ENCODE data around the gene CHRDL2.

CHRDL2 gene

DNA sequence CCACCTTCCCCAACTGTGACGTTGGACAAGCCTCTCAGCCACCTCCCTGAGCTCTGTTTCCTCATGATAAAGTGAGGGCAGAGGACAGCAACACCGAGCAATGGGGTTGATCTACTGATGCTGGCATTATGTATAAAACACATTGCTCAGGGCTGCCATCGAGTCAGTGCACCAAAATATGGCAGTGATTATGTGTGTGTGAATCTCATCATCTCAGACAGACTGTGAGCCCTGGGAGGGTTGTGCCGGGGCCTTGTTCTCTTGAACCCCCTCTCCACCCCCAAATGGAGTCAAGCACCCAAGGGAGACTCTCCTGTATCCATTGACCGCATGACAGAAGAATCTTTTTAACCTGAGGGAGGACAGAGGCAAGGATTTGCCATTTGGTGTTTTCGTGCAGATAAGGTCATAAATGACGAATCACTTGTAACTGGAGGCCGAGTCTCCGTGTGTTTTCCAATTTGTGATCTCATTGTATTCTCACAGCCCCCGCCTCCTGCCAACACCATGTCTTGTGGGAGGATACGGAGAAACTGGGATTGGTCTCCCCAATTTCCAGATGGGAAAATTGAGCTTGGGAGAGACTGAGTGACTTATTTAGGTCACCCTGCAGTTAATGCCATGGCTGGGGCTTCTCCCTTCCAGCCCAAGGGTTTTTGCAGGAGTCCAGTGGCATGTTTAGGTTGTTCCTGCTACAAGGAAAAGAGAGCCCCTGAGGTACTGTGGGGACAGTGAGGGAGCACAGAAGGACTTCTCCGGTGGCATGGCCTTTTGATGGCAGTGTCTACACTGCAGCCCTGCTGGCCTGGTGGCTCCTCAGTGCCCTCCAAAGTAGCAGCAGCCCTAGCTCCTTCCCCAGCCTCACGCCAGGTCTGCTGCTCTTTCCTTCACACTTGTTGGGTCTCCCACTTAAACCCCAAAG, 52.4 kb downstream of the CHRDL2 start:
- ATAC-seq, result no peak
- TF ChIP-seq, protein P1, sequence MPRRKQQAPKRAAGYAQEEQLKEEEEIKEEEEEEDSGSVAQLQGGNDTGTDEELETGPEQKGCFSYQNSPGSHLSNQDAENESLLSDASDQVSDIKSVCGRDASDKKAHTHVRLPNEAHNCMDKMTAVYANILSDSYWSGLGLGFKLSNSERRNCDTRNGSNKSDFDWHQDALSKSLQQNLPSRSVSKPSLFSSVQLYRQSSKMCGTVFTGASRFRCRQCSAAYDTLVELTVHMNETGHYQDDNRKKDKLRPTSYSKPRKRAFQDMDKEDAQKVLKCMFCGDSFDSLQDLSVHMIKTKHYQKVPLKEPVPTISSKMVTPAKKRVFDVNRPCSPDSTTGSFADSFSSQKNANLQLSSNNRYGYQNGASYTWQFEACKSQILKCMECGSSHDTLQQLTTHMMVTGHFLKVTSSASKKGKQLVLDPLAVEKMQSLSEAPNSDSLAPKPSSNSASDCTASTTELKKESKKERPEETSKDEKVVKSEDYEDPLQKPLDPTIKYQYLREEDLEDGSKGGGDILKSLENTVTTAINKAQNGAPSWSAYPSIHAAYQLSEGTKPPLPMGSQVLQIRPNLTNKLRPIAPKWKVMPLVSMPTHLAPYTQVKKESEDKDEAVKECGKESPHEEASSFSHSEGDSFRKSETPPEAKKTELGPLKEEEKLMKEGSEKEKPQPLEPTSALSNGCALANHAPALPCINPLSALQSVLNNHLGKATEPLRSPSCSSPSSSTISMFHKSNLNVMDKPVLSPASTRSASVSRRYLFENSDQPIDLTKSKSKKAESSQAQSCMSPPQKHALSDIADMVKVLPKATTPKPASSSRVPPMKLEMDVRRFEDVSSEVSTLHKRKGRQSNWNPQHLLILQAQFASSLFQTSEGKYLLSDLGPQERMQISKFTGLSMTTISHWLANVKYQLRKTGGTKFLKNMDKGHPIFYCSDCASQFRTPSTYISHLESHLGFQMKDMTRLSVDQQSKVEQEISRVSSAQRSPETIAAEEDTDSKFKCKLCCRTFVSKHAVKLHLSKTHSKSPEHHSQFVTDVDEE (CRISPR knock-in tag; IDR thresholded peaks at IDR 0.05), result no peak
- no peak for TF ChIP-seq ZFP30 (CRISPR knock-in tag; IDR thresholded peaks at IDR 0.05)
- no peak for TF ChIP-seq TOX (CRISPR knock-in tag; IDR thresholded peaks at IDR 0.05; ENCODE audit: borderline replicate concordance)
- no peak for TF ChIP-seq ZNF70 (CRISPR knock-in tag; IDR thresholded peaks at IDR 0.05)
- no peak for TF ChIP-seq OSR1 (CRISPR knock-in tag; IDR thresholded peaks at IDR 0.05)
- TF ChIP-seq ISL1 (CRISPR knock-in tag; IDR thresholded peaks at IDR 0.05), result no peak
- TF ChIP-seq ZFP3 (CRISPR knock-in tag; IDR thresholded peaks at IDR 0.05), result no peak
- TF ChIP-seq, protein P2, sequence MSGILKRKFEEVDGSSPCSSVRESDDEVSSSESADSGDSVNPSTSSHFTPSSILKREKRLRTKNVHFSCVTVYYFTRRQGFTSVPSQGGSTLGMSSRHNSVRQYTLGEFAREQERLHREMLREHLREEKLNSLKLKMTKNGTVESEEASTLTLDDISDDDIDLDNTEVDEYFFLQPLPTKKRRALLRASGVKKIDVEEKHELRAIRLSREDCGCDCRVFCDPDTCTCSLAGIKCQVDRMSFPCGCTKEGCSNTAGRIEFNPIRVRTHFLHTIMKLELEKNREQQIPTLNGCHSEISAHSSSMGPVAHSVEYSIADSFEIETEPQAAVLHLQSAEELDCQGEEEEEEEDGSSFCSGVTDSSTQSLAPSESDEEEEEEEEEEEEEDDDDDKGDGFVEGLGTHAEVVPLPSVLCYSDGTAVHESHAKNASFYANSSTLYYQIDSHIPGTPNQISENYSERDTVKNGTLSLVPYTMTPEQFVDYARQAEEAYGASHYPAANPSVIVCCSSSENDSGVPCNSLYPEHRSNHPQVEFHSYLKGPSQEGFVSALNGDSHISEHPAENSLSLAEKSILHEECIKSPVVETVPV (CRISPR knock-in tag; IDR thresholded peaks at IDR 0.05), result no peak
- no peak for TF ChIP-seq RARB (CRISPR knock-in tag; IDR thresholded peaks at IDR 0.05)
- TF ChIP-seq, protein P3, sequence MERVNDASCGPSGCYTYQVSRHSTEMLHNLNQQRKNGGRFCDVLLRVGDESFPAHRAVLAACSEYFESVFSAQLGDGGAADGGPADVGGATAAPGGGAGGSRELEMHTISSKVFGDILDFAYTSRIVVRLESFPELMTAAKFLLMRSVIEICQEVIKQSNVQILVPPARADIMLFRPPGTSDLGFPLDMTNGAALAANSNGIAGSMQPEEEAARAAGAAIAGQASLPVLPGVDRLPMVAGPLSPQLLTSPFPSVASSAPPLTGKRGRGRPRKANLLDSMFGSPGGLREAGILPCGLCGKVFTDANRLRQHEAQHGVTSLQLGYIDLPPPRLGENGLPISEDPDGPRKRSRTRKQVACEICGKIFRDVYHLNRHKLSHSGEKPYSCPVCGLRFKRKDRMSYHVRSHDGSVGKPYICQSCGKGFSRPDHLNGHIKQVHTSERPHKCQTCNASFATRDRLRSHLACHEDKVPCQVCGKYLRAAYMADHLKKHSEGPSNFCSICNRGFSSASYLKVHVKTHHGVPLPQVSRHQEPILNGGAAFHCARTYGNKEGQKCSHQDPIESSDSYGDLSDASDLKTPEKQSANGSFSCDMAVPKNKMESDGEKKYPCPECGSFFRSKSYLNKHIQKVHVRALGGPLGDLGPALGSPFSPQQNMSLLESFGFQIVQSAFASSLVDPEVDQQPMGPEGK (CRISPR knock-in tag; IDR thresholded peaks at IDR 0.05; ENCODE audit: borderline replicate concordance), result no peak

DNA sequence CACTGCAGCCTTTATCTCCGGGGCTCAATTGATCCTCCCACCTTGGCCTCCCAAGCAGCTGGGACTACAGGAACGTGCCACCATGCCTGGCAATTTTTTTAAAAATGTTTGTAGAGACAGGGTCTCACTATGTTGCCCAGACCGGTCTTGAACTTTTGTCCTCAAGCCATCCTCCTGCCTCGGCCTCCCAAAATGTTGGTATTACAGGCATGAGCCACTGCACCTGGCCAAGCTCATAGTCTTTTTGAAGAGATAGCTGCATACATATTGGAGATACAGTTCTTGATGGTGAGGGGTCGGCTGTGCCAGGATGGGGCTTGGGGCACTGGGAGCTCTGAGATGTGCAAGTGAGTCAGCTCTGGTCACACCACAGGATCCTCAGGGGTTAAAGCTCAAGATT, 53.2 kb downstream of the CHRDL2 start:
- TF ChIP-seq, protein P1 (CRISPR knock-in tag; IDR thresholded peaks at IDR 0.05), result no peak
- TF ChIP-seq ZFP30 (CRISPR knock-in tag; IDR thresholded peaks at IDR 0.05) (no peak), ZNF8 (CRISPR knock-in tag; IDR thresholded peaks at IDR 0.05) (no peak), TOX (CRISPR knock-in tag; IDR thresholded peaks at IDR 0.05; ENCODE audit: borderline replicate concordance) (no peak), ZC3H10 (CRISPR knock-in tag; IDR thresholded peaks at IDR 0.05) (no peak), SNAI2 (CRISPR knock-in tag; IDR thresholded peaks at IDR 0.05) (no peak), TCF4 (CRISPR knock-in tag; IDR thresholded peaks at IDR 0.05; ENCODE audit: borderline replicate concordance) (no peak), ESRRG (CRISPR knock-in tag; IDR thresholded peaks at IDR 0.05) (no peak), ZFP3 (CRISPR knock-in tag; IDR thresholded peaks at IDR 0.05) (no peak), ARNTL (CRISPR knock-in tag; IDR thresholded peaks at IDR 0.05; ENCODE audit: borderline replicate concordance, low read depth) (no peak), RARB (CRISPR knock-in tag; IDR thresholded peaks at IDR 0.05) (no peak), ZNF565 (CRISPR knock-in tag; conservative IDR thresholded peaks at IDR 0.05; ENCODE audit: low read depth) (no peak), ZNF70 (CRISPR knock-in tag; IDR thresholded peaks at IDR 0.05) (no peak)
- TF ChIP-seq, protein P3 (CRISPR knock-in tag; IDR thresholded peaks at IDR 0.05; ENCODE audit: borderline replicate concordance), result no peak
- TF ChIP-seq, protein P4, sequence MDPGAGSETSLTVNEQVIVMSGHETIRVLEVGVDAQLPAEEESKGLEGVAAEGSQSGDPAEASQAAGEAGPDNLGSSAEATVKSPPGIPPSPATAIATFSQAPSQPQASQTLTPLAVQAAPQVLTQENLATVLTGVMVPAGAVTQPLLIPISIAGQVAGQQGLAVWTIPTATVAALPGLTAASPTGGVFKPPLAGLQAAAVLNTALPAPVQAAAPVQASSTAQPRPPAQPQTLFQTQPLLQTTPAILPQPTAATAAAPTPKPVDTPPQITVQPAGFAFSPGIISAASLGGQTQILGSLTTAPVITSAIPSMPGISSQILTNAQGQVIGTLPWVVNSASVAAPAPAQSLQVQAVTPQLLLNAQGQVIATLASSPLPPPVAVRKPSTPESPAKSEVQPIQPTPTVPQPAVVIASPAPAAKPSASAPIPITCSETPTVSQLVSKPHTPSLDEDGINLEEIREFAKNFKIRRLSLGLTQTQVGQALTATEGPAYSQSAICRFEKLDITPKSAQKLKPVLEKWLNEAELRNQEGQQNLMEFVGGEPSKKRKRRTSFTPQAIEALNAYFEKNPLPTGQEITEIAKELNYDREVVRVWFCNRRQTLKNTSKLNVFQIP (CRISPR knock-in tag; IDR thresholded peaks at IDR 0.05; ENCODE audit: borderline replicate concordance, low read depth), result no peak
- ATAC-seq, result no peak

Measured in SK-N-SH treated with all-trans-retinoic acid at 6 μM for 48 hours (cell line).